GM13977 (cell line): Measurements from ENCODE around the gene DIP2A.

Experiments used
- DNase-seq: peaks from one replicate; pipeline ENCODE4 v3.0.0; 2012; ENCODE audit warnings: low spot score
- CTCF ChIP-seq: IDR thresholded peaks from 2 replicates; pipeline ENCODE4 v1.5.1; 2012; ENCODE audit warnings: mild to moderate bottlenecking, control low read depth; ENCODE audit not compliant: insufficient read depth; ENCODE audit errors: extremely low read depth, missing control alignments
- in situ Hi-C: fragments of 300-500 bp; cut with MboI; formaldehyde crosslinking; loops from one replicate; pipeline ENCODE4 v1.12.0; 2022; ENCODE audit warnings: low sequenced_read_pairs, low pct_unique_long_range_greater_than_20kb, mixed read lengths, inconsistent platforms; ENCODE audit not compliant: unreplicated experiment

The DIP2A gene

GRCh38 chr21:46532080-46532479, 73.4 kb downstream of the DIP2A start:
- no peak for DNase-seq
- no peak for TF ChIP-seq CTCF
- in situ Hi-C loops: no loop called here

- in situ Hi-C loops: no loop called here
- no peak for DNase-seq
- TF ChIP-seq CTCF: no peak
Observed at GRCh38 chr21:46537026-46537425, 78.3 kb downstream of the DIP2A start.

- in situ Hi-C loops: no loop called here
- no peak for TF ChIP-seq CTCF
- DNase-seq: no peak
Observed at GRCh38 chr21:46538262-46538661, 79.6 kb downstream of the DIP2A start.

GRCh38 chr21:46538851-46539666, 80.4 kb downstream of the DIP2A start:
- no peak for TF ChIP-seq CTCF
- in situ Hi-C loops: no loop called here
- DNase-seq: no peak

GRCh38 chr21:46540087-46540710, 81.5 kb downstream of the DIP2A start:
- no peak for TF ChIP-seq CTCF
- in situ Hi-C loops: no loop called here
- DNase-seq: no peak

GRCh38 chr21:46542588-46543124, 84.0 kb downstream of the DIP2A start:
- DNase-seq: no peak
- in situ Hi-C loops: no loop called here
- no peak for TF ChIP-seq CTCF
